HepG2 (cell line): ENCODE measurements around the gene ZSCAN26. TPM values are rescaled to one million over a fixed set of nuclear protein-coding genes. Genes with fewer than 3 reads are reported as not detected.
A peak's percentile ranks its signal among the peaks of the same experiment; 100 is the strongest.

ENCODE experiments used
- ATF2 ChIP-seq: sonication (generic); formaldehyde crosslinking; IDR thresholded peaks from 2 replicates; pipeline ENCODE4 v1.4.0; 2020; ENCODE audit warnings: missing genetic modification reagents
- E2F1 ChIP-seq: sonication (generic); formaldehyde crosslinking; IDR thresholded peaks from 2 replicates; pipeline ENCODE4 v1.5.0; 2020; ENCODE audit warnings: missing genetic modification reagents
- E2F5 ChIP-seq: sonication (generic); formaldehyde crosslinking; conservative IDR thresholded peaks from 2 replicates; pipeline ENCODE4 v1.4.0; 2020; ENCODE audit warnings: missing genetic modification reagents
- JARID2 ChIP-seq: sonication (generic); formaldehyde crosslinking; IDR thresholded peaks from 2 replicates; pipeline ENCODE4 v1.8.1; 2023; ENCODE audit warnings: missing genetic modification reagents, inconsistent platforms; ENCODE audit not compliant: insufficient replicate concordance
- MIER3 ChIP-seq: IDR thresholded peaks from 2 replicates; pipeline ENCODE4 v1.6.1; 2016; ENCODE audit warnings: missing compliant biosample characterization, borderline replicate concordance
- PBX3 ChIP-seq: sonication (generic); formaldehyde crosslinking; IDR thresholded peaks from 2 replicates; pipeline ENCODE4 v1.8.1; 2023; ENCODE audit warnings: missing genetic modification reagents, inconsistent platforms, borderline replicate concordance
- PHF8 ChIP-seq: sonication (generic); formaldehyde crosslinking; IDR thresholded peaks from 2 replicates; pipeline ENCODE4 v1.5.0; 2020; ENCODE audit warnings: missing genetic modification reagents
- PRMT3 ChIP-seq: sonication (generic); formaldehyde crosslinking; IDR thresholded peaks from 2 replicates; pipeline ENCODE4 v1.8.1; 2022; ENCODE audit warnings: low read depth, mild to moderate bottlenecking, moderate library complexity, missing genetic modification reagents, borderline replicate concordance
- TCF7L2 ChIP-seq: IDR thresholded peaks from 2 replicates; pipeline ENCODE4 v1.6.1; 2011; ENCODE audit warnings: mild to moderate bottlenecking, low read depth, low read length, moderate library complexity
- ZBTB38 ChIP-seq: sonication (generic); formaldehyde crosslinking; IDR thresholded peaks from 2 replicates; pipeline ENCODE4 v1.5.1; 2020; ENCODE audit warnings: mild to moderate bottlenecking, missing genetic modification reagents
- ZNF660 ChIP-seq: sonication (generic); formaldehyde crosslinking; IDR thresholded peaks from 2 replicates; pipeline ENCODE4 v1.5.1; 2020; ENCODE audit warnings: mild to moderate bottlenecking, low read depth, missing genetic modification reagents, borderline replicate concordance
- ZNF713 ChIP-seq: sonication (generic); formaldehyde crosslinking; IDR thresholded peaks from 2 replicates; pipeline ENCODE4 v1.4.0; 2020; ENCODE audit warnings: mild to moderate bottlenecking, missing genetic modification reagents
- ZNF800 ChIP-seq: sonication (generic); formaldehyde crosslinking; IDR thresholded peaks from 2 replicates; pipeline ENCODE4 v1.4.0; 2020; ENCODE audit warnings: missing genetic modification reagents
- polyA plus RNA-seq, 8 experiments: library from polyadenylated mRNA; depleted of rRNA in 3 of 8; stranded (reverse) in 7 of 8; unstranded in 1 of 8; fragments of >200 nt; fragmentation: Illumina TruSeq in 4 of 8; extraction: Trizol in 4 of 8; gene quantifications; 2 replicates each; pipeline versions ENCODE4 v1.2.1 to v1.2.3, GENCODE V29; 2011 to 2016; ENCODE audit warnings: low read depth in 4 of 8, missing spikeins in 1 of 8, mixed read lengths in 1 of 8; ENCODE audit not compliant: insufficient read depth in 1 of 8
- total RNA-seq, 5 experiments: library from RNA; depleted of rRNA; stranded (reverse); fragments of >200 nt; fragmentation: Illumina TruSeq; extraction: Trizol; gene quantifications; 2 replicates each; pipeline ENCODE4 v1.2.3, GENCODE V29; 2016; ENCODE audit warnings: low read depth in 1 of 5

The ZSCAN26 gene
- total and polyA plus RNA-seq, 2 of the 13 experiments (the other 11 are each of a cell fraction or from before 2014, with no cell fraction given), result 12.0 to 15.6 TPM

- TF ChIP-seq ATF2 (peak; percentile 82), PRMT3 (CRISPR knock-in tag) (no peak; the same call in 1 of the 2 replicates), ZNF713 (no peak), E2F5 (CRISPR knock-in tag) (0 out of 2 replicates have a peak, but pooled peaks have one; percentile 43), E2F1 (peak; percentile 48; the same call in 1 of the 2 replicates), ZNF660 (no peak), ZNF800 (0 out of 2 replicates have a peak, but pooled peaks have one; percentile 71), MIER3 (CRISPR knock-in tag) (0 out of 2 replicates have a peak, but pooled peaks have one; percentile 27), PHF8 (CRISPR knock-in tag) (peak; percentile 100), TCF7L2 (no peak), PBX3 (no peak), ZBTB38 (CRISPR knock-in tag) (peak; percentile 69; the same call in 1 of the 2 replicates), JARID2 (CRISPR knock-in tag) (peak; percentile 71)
Observed at GRCh38 chr6:28266962-28267694, at the start of gene ZSCAN26 (continued).
